HCT116 (cell line): Measurements from ENCODE around the gene TGM2.

Source experiments
- CTCF ChIP-seq, 3 experiments: fragments of 200-600 bp in 1 of 3; sonication (generic) in 1 of 3; IDR thresholded peaks in 2 of 3; conservative IDR thresholded peaks in 1 of 3; 2 replicates each; pipeline ENCODE4 v1.5.1; 2012 to 2017; ENCODE audit warnings: low read depth in 2 of 3, low read length in 2 of 3, antibody characterized with exemption in 1 of 3, borderline replicate concordance in 1 of 3, control low read depth in 1 of 3, mild to moderate bottlenecking in 1 of 3, mixed read lengths in 1 of 3, mixed run types in 1 of 3, moderate library complexity in 1 of 3; ENCODE audit not compliant: insufficient read depth in 1 of 3
- ELF1 ChIP-seq: IDR thresholded peaks from 2 replicates; pipeline ENCODE4 v1.6.1; 2012; ENCODE audit warnings: low read depth, borderline replicate concordance
- EZH2 ChIP-seq: fragments of 200-600 bp; sonication (generic); IDR thresholded peaks from 2 replicates; pipeline ENCODE4 v1.6.1; 2017; ENCODE audit warnings: antibody characterized with exemption, mixed run types
- POLR2AphosphoS5 ChIP-seq: IDR thresholded peaks from 2 replicates; pipeline ENCODE4 v1.6.1; 2011; ENCODE audit warnings: mild to moderate bottlenecking, low read depth, low read length, moderate library complexity
- TF ChIP-seq, protein P1 (sequence below): IDR thresholded peaks from 2 replicates; pipeline ENCODE4 v1.6.1; 2012; ENCODE audit warnings: low read depth

DNA sequence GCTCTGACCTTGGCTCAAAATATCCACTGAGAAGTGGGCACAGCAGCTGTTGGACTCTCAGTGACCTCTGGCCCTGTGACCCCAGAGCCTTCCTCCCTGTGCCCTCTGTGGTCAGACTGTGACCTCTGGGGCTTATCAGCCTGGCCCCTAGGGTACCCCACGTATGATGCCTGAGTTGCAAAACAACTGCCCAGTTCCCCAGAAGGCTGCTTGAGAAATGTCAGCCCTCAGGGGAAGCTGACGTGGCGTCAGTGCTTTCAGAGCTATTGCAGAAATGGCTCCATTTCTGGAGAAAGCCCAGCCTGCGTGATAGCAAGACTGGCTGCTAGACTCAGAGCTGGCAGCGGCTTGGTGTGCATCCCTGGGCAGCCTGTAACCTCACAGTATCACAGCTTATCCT lies 31.5 kb upstream of the TGM2 start:
- TF ChIP-seq CTCF (IDR thresholded peaks at IDR 0.05 in 2 of 3, conservative IDR thresholded peaks at IDR 0.05 in 1 of 3; ENCODE audit: borderline replicate concordance in 1 of 3, insufficient read depth in 1 of 3, low read depth in 2 of 3, low read length in 2 of 3) (no peak), ELF1 (no peak), EZH2 (no peak), POLR2AphosphoS5 (no peak)
- TF ChIP-seq, protein P1, sequence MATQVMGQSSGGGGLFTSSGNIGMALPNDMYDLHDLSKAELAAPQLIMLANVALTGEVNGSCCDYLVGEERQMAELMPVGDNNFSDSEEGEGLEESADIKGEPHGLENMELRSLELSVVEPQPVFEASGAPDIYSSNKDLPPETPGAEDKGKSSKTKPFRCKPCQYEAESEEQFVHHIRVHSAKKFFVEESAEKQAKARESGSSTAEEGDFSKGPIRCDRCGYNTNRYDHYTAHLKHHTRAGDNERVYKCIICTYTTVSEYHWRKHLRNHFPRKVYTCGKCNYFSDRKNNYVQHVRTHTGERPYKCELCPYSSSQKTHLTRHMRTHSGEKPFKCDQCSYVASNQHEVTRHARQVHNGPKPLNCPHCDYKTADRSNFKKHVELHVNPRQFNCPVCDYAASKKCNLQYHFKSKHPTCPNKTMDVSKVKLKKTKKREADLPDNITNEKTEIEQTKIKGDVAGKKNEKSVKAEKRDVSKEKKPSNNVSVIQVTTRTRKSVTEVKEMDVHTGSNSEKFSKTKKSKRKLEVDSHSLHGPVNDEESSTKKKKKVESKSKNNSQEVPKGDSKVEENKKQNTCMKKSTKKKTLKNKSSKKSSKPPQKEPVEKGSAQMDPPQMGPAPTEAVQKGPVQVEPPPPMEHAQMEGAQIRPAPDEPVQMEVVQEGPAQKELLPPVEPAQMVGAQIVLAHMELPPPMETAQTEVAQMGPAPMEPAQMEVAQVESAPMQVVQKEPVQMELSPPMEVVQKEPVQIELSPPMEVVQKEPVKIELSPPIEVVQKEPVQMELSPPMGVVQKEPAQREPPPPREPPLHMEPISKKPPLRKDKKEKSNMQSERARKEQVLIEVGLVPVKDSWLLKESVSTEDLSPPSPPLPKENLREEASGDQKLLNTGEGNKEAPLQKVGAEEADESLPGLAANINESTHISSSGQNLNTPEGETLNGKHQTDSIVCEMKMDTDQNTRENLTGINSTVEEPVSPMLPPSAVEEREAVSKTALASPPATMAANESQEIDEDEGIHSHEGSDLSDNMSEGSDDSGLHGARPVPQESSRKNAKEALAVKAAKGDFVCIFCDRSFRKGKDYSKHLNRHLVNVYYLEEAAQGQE, result no peak
